Lower leg skin (tissue), 4 donors: Measurements from ENCODE around the gene ENPP3. TPM values are rescaled to one million over a fixed set of nuclear protein-coding genes. Genes with fewer than 3 reads are reported as not detected.

ENCODE experiments used
- DNase-seq, 2 donors: peaks; one replicate each; pipeline ENCODE4 v3.0.0-alpha.2; 2019; ENCODE audit warnings: low spot score in 2 of 2
- H3K4me3 ChIP-seq: fragments of 200-600 bp; sonication (generic); 2 replicates; pipeline ENCODE4 v1.5.1; 2017; ENCODE audit warnings: mild to moderate bottlenecking, low read depth; ENCODE audit not compliant: poor library complexity, severe bottlenecking
- CTCF ChIP-seq, 3 donors: fragments of 450-650 bp; IDR thresholded peaks; one replicate each; pipeline ENCODE4 v1.5.1; 2016; ENCODE audit warnings: antibody characterized with exemption in 3 of 3, mild to moderate bottlenecking in 3 of 3, moderate library complexity in 2 of 3
- POLR2A ChIP-seq, 2 donors: fragments of 450-650 bp; IDR thresholded peaks; one replicate each; pipeline ENCODE4 v1.6.1; 2016 to 2017; ENCODE audit warnings: antibody characterized with exemption in 2 of 2, mild to moderate bottlenecking in 1 of 2, moderate library complexity in 1 of 2
- WGBS, 2 donors: methylation state at CpG; one replicate each; pipeline ENCODE4 v1.1.5; 2018; 5-methylcytosine and 5-hydroxymethylcytosine counted together
- intact Hi-C: fragments of 100-400 bp; cut with DNase I; formaldehyde crosslinking; loops from one replicate; pipeline ENCODE4 v1.15.0; 2023; ENCODE audit warnings: low total_unique reads
- total RNA-seq, 4 donors: library from RNA; depleted of rRNA; stranded (reverse); fragments of >200 nt; gene quantifications; one replicate each; pipeline ENCODE4 v1.1.0, GENCODE V29; 2016

The ENPP3 gene
- total RNA-seq, 4 donors from 2014 or later = 0.11 to 1.2 (median 0.76) TPM; not detected in 1

DNA sequence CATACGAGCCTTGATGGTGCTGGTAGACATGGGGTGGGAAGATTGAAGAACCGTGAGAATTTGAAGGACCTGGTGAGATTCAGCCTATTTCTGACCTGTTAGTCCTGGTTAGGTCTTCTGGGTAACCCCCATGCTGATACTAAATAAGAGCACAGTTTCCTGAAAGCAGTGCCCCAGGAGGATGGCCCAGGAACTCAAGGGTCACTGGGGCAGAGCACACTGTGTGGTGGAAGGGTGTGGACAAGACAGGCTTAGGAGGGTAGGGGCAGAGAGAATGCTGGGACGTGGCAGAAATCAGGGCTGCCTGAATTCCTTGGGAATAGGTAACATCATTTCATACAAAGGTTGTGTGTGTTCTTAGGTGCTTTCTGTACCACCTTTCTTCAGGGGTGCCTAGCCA lies 138.8 kb downstream of the ENPP3 start:
- intact Hi-C loops = loop anchor here (2.0 kb wide), 1 partner anchor 157 kb away; no protein-coding TSS in a partner anchor
- TF ChIP-seq POLR2A (IDR thresholded peaks at IDR 0.05) = no peak
- TF ChIP-seq CTCF (IDR thresholded peaks at IDR 0.05) = no peak
- no peak for DNase-seq
- H3K4me3 ChIP-seq = no peak overlapping the region
- WGBS, 2 donors = 91 to 93% methylated on average over 3 of the region's 3 CpGs

- intact Hi-C loops = no loop called here
- whole genome bisulfite sequencing, 2 donors = 80 to 85% methylated on average over 2 of the region's 2 CpGs
- no peak for TF ChIP-seq CTCF (IDR thresholded peaks at IDR 0.05)
- no peak for TF ChIP-seq POLR2A (IDR thresholded peaks at IDR 0.05)
These were observed 139.9 kb downstream of the ENPP3 start for GRCh38 chr6:131776985-131777384.

DNA sequence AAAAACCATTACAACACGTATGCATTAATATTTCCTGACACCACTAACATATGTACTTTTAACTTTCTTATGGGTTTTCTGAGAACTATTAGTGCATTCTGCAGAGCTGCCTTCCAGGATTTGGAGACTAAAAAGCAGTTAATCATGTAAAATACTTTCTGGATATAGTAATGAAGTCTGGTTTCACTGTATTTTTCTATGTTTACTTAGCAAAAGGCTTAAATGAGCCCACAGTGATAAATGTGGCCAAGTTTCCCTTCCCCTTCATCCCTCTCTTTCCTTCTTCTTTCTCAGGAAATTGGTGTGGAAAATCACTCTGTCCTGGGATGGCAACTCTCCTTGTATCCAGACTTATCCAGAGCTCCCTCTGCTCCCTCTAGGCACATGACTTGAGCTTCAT lies 141.1 kb downstream of the ENPP3 start:
- no peak for TF ChIP-seq CTCF (IDR thresholded peaks at IDR 0.05)
- TF ChIP-seq POLR2A (IDR thresholded peaks at IDR 0.05) = no peak
- intact Hi-C loops = no loop called here
- DNase-seq = no peak
- H3K4me3 ChIP-seq = no peak overlapping the region
- WGBS, 2 donors = 63 to 67% methylated on average over 1 of the region's 1 CpG

More at GRCh38 chr6:131776985-131777384, 139.9 kb downstream of the ENPP3 start:
- DNase-seq = no peak
- H3K4me3 ChIP-seq = no peak overlapping the region

DNA sequence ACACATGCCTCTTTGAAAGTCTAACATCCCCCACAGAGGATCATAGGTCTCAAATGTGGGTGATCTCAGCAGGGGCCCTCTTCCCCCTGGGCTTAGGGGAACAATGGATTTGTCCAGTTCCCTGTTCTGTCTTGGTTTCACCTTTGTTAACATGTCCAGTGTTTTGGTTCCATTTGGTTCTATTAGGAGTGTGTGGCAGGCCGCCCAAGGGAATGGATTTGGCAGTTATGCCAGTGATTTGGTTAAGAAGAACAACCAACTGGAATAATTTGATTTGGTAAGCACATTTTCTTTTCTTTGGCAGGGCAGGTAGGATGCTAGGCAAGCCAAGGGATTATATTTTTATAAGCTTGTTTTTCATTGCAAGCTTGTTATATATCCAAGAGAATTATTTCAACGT lies 142.2 kb downstream of the ENPP3 start:
- intact Hi-C loops = no loop called here
- 40 to 61% methylated on average over 2 of the region's 2 CpGs for WGBS, 2 donors
- no peak for TF ChIP-seq CTCF (IDR thresholded peaks at IDR 0.05)
- TF ChIP-seq POLR2A (IDR thresholded peaks at IDR 0.05) = no peak
- no peak overlapping the region for H3K4me3 ChIP-seq
- no peak for DNase-seq

GRCh38 chr6:131780600-131780999 lies 143.5 kb downstream of the ENPP3 start:
- no peak overlapping the region for H3K4me3 ChIP-seq
- TF ChIP-seq POLR2A (IDR thresholded peaks at IDR 0.05) (no peak), CTCF (IDR thresholded peaks at IDR 0.05) (no peak)
- no peak for DNase-seq
- 93% methylated on average over 11 of the region's 11 CpGs for WGBS, 2 donors
- intact Hi-C loops = no loop called here

DNA sequence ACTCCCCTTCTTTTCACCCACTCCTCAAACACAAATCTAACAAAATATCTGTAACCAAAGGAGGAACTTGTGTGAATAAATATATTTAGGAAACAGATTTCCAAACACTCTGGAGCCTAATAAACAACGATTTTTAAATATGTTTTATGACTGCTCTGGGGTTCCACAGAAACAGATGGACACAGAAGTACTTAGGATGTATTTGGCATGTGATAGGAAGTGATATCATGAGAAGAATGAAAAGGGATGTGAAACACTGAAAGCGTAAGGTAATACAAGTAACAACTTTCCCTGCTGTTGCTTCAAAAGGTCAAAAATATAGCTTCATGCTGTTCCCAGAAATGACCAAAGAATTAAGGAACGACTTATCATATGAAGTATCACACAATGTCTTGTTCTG lies 144.6 kb downstream of the ENPP3 start:
- H3K4me3 ChIP-seq = no peak overlapping the region
- no peak for DNase-seq
- TF ChIP-seq POLR2A (IDR thresholded peaks at IDR 0.05) (no peak), CTCF (IDR thresholded peaks at IDR 0.05) (no peak)
- intact Hi-C loops = no loop called here
- WGBS, 2 donors = 72 to 77% methylated on average over 3 of the region's 3 CpGs
